DND-41 (cell line): ENCODE data around the gene TMEM106C.
A peak's percentile ranks its signal among the peaks of the same experiment; 100 is the strongest.

Source experiments
- ATAC-seq: fragments of 200-7000 bp; cut with Tn5 transposase; 3 replicates; pipeline ENCODE4 v1.9.1; 2021; ENCODE audit warnings: low read depth; ENCODE audit not compliant: insufficient read depth
- DNase-seq: peaks from one replicate; pipeline ENCODE4 v3.0.0-alpha.2; 2020
- H2AFZ ChIP-seq: 2 replicates; pipeline ENCODE4 v1.6.0; 2012; ENCODE audit warnings: low read depth, low read length
- H3K27ac ChIP-seq: 2 replicates; pipeline ENCODE4 v1.5.1; 2012; ENCODE audit warnings: low read length, inconsistent platforms
- H3K27me3 ChIP-seq: fragments of 200-600 bp; sonication (generic); 2 replicates; pipeline ENCODE4 v1.6.0; 2012; ENCODE audit warnings: low read length, mild to moderate bottlenecking, inconsistent platforms; ENCODE audit not compliant: insufficient read depth, poor library complexity
- H3K36me3 ChIP-seq: 2 replicates; pipeline ENCODE4 v1.5.1; 2012; ENCODE audit warnings: low read length, inconsistent platforms; ENCODE audit not compliant: insufficient read depth
- H3K4me1 ChIP-seq: 2 replicates; pipeline ENCODE4 v1.5.1; 2012; ENCODE audit warnings: mild to moderate bottlenecking, low read length; ENCODE audit not compliant: insufficient read depth
- H3K4me2 ChIP-seq: 2 replicates; pipeline ENCODE4 v1.6.0; 2012; ENCODE audit warnings: mild to moderate bottlenecking, moderate library complexity, low read length, inconsistent platforms; ENCODE audit not compliant: insufficient read depth
- H3K4me3 ChIP-seq, 2 experiments: fragments of 200-600 bp in 1 of 2; shearing (Covaris generic) in 1 of 2; 2 replicates each; pipeline ENCODE4 v1.5.1; 2012 to 2016; ENCODE audit warnings: inconsistent platforms in 2 of 2, low read length in 2 of 2, mild to moderate bottlenecking in 2 of 2, low read depth in 1 of 2, moderate library complexity in 1 of 2
- H3K79me2 ChIP-seq: 2 replicates; pipeline ENCODE4 v1.6.0; 2012; ENCODE audit warnings: low read length, inconsistent platforms; ENCODE audit not compliant: insufficient read depth
- H3K9ac ChIP-seq: 2 replicates; pipeline ENCODE4 v1.6.0; 2012; ENCODE audit warnings: low read depth, mild to moderate bottlenecking, inconsistent platforms, low read length, moderate library complexity
- H3K9me3 ChIP-seq: 2 replicates; pipeline ENCODE4 v1.5.1; 2012; ENCODE audit warnings: low read length, moderate library complexity, mild to moderate bottlenecking, inconsistent platforms; ENCODE audit not compliant: insufficient read depth, severe bottlenecking
- H4K20me1 ChIP-seq: 2 replicates; pipeline ENCODE4 v1.6.0; 2012; ENCODE audit warnings: low read length; ENCODE audit not compliant: insufficient read depth
- EZH2 ChIP-seq: IDR thresholded peaks from 3 replicates; pipeline ENCODE4 v1.6.1; 2012; ENCODE audit warnings: borderline replicate concordance, low read depth, mild to moderate bottlenecking, moderate library complexity, low read length, inconsistent platforms; ENCODE audit not compliant: severe bottlenecking
- TF ChIP-seq, protein P1 (sequence below): IDR thresholded peaks from 2 replicates; pipeline ENCODE4 v1.5.1; 2012; ENCODE audit warnings: borderline replicate concordance, low read length, moderate library complexity, mild to moderate bottlenecking; ENCODE audit not compliant: poor library complexity, severe bottlenecking; ENCODE audit errors: extremely low read depth

Gene TMEM106C

DNA sequence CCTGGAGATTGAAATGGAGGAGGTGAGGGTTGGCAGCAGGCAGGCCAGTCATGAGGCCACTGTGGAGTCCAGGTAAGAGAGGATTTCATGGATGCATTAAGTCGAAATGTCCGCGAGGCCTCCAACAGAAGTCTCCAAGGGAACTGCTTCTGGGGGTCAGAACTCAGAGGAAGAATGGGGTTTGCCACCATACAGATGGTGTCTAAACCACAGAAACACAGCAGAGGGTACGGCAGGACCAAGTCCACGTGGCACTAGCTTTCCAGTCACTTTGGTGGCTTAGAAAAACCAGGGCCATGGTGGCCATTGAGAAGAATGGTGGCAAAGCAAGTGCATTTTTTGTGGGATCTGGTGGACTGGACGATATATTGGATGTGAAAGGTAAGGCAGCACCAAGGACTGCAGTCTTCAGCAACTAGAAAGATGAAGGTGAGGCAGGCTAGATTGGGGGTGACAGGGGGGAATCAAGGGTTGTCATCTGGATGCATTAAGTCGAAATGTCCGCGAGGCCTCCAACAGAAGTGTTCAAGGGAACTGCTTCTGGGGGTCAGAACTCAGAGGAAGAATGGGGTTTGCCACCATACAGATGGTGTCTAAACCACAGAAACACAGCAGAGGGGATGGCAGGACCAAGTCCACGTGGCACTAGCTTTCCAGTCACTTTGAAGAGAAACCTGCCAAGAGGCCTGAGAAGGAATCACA, 22.5 kb upstream of the TMEM106C start:
- no peak for ATAC-seq
- TF ChIP-seq EZH2 = no peak
- TF ChIP-seq, protein P1, sequence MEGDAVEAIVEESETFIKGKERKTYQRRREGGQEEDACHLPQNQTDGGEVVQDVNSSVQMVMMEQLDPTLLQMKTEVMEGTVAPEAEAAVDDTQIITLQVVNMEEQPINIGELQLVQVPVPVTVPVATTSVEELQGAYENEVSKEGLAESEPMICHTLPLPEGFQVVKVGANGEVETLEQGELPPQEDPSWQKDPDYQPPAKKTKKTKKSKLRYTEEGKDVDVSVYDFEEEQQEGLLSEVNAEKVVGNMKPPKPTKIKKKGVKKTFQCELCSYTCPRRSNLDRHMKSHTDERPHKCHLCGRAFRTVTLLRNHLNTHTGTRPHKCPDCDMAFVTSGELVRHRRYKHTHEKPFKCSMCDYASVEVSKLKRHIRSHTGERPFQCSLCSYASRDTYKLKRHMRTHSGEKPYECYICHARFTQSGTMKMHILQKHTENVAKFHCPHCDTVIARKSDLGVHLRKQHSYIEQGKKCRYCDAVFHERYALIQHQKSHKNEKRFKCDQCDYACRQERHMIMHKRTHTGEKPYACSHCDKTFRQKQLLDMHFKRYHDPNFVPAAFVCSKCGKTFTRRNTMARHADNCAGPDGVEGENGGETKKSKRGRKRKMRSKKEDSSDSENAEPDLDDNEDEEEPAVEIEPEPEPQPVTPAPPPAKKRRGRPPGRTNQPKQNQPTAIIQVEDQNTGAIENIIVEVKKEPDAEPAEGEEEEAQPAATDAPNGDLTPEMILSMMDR = no peak
- Histone ChIP-seq H3K4me3 (no peak overlapping the region), H3K4me1 (peaks cover 3% of the 10 kb centered on the region; the same call in 1 of the 2 replicates), H3K27ac (no peak overlapping the region), H3K36me3 (no peaks in the 10 kb centered on the region), H3K4me2 (no peak overlapping the region), H3K79me2 (no peaks in the 10 kb centered on the region), H3K9ac (no peak overlapping the region), H2AFZ (no peak overlapping the region), H3K27me3 (peaks cover 8% of the 10 kb centered on the region), H4K20me1 (no peaks in the 10 kb centered on the region; the same call in 1 of the 2 replicates), H3K9me3 (no peaks in the 10 kb centered on the region)
- DNase-seq = no peak

DNA sequence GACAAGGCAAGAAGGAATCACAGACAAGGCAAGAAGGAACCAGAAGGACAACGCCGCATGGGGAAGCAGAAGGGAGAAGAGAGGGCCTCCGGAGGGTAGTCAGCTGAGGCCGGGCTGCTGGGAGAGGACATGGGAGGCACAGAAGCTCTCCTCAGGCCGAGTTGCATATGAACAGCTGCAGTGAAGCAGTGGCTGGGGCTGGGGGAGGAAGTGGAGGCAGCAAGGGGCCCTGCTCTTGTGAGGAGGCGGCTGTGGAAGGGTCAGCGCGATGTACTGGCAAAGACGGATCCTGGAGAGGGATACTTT, 22.0 kb upstream of the TMEM106C start:
- ATAC-seq (no peak), DNase-seq (no peak)
- H3K27ac ChIP-seq = no peak overlapping the region
- peaks cover 3% of the 10 kb centered on the region; the same call in 1 of the 2 replicates for H3K4me1 ChIP-seq
- H3K9ac ChIP-seq = no peak overlapping the region
- H2AFZ ChIP-seq = no peak overlapping the region
- TF ChIP-seq, protein P1 = no peak
- TF ChIP-seq EZH2 = no peak
- H3K4me3 ChIP-seq = no peak overlapping the region
- peaks cover 8% of the 10 kb centered on the region for H3K27me3 ChIP-seq
- no peaks in the 10 kb centered on the region for H3K9me3 ChIP-seq
- no peaks in the 10 kb centered on the region for H3K79me2 ChIP-seq
- H4K20me1 ChIP-seq = no peaks in the 10 kb centered on the region; the same call in 1 of the 2 replicates
- no peaks in the 10 kb centered on the region for H3K36me3 ChIP-seq
- H3K4me2 ChIP-seq = no peak overlapping the region

DNA sequence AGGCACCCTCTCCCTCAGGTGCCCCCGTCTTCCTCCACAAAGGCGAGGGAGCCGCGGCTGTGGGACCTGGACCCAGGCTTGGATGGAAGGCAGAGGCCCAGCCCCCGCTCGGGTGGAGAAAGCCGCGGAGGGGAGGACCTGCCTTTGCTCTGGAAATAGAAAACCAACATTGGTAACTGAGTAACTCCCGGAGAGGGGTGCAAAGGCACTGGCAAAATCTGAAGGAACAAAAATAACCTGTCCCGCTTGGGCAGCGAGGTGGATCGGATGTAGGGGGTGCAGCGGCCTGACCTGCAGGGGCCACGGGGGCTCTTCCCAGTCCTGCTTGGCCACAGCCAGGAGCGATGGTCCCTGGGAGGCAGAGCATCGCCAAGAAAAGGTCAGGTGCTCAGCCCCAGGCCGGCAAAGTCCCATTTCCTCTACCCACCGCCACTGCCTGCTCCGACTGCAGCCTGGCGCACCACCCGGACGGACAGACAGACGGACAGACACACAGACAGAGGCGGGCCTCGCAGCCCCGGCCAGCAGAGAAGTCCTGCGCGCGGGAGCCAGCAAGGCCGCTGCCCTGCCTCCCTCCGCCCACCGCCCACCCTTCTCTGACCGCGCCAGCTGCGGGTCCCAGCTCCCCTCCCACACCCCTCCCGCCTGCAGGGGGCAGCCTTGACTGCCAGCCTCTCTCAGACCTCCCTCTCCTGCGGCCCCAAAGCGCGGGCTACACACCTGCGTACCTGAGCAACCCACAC, 21.4 kb upstream of the TMEM106C start:
- Histone ChIP-seq H3K27me3 (peaks cover 8% of the 10 kb centered on the region), H2AFZ (no peak overlapping the region), H4K20me1 (no peaks in the 10 kb centered on the region; the same call in 1 of the 2 replicates), H3K9me3 (no peaks in the 10 kb centered on the region), H3K27ac (no peak overlapping the region), H3K4me2 (no peak overlapping the region), H3K79me2 (no peaks in the 10 kb centered on the region), H3K4me3 (no peak overlapping the region), H3K36me3 (no peaks in the 10 kb centered on the region), H3K9ac (no peak overlapping the region), H3K4me1 (peaks cover 3% of the 10 kb centered on the region; the same call in 1 of the 2 replicates)
- TF ChIP-seq EZH2 = no peak
- TF ChIP-seq, protein P1 = peak; percentile 33
- DNase-seq (no peak), ATAC-seq (peak; percentile 52; the same call in 1 of the 3 replicates)
